Measurements from ENCODE around the gene KRT79. TPM values are rescaled to one million over a fixed set of nuclear protein-coding genes. Genes with fewer than 3 reads are reported as not detected.

KRT79 gene
- total and polyA plus RNA-seq, 9 of the 15 experiments (the other 6 are each of a cell fraction or from before 2014, with no cell fraction given), result 0.03 to 2.3 (median 0.23) TPM; not detected in 2

- CTCF ChIA-PET (ENCODE audit: low intra/inter-chr PET ratio), result no interaction called here
Observed at GRCh38 chr12:52822771-52823510, 11.2 kb downstream of the KRT79 start.

More at GRCh38 chr12:52822771-52823510, 11.2 kb downstream of the KRT79 start:
- in situ Hi-C loops (cut with MboI) (no loop called here), intact Hi-C loops (cut with micrococcal nuclease) (no loop called here)
- FAIRE-seq (no peak), DNase-seq (ENCODE audit: extremely low read depth in 1 of 4, low spot score in 3 of 4) (no peak), ATAC-seq (no peak)
- H3K9me1 ChIP-seq (ENCODE audit: control insufficient read depth, insufficient read depth, low read length), result no peaks in the 10 kb centered on the region
- no peak overlapping the region for H3K4me3 ChIP-seq
- no peak overlapping the region; a peak in 1 of 4 replicates for H3K9ac ChIP-seq (ENCODE audit: insufficient read depth in 1 of 2, low read depth in 2 of 2, low read length in 2 of 2)
- BruUV-seq (replicated peaks), result no TSS peak
- WGBS (ENCODE audit: insufficient coverage, low coverage, missing lambda C conversion rate), result 11% methylated on average over 13 of the region's 16 CpGs
- H3K9me3 ChIP-seq (replicated peaks; ENCODE audit: control insufficient read depth, insufficient read depth, low read depth, low read length), result no peaks in the 10 kb centered on the region
- H2AFZ ChIP-seq (ENCODE audit: low read depth, low read length), result no peak overlapping the region
- H3K36me3 ChIP-seq (ENCODE audit: control insufficient read depth, insufficient read depth, low read length), result no peaks in the 10 kb centered on the region
- no peaks in the 10 kb centered on the region; a peak in 2 of 5 replicates for H3K4me1 ChIP-seq (replicated peaks in 1 of 2; ENCODE audit: control insufficient read depth in 2 of 2, insufficient read depth in 2 of 2, low read length in 2 of 2)
- peaks cover 25 to 84% of the 10 kb centered on the region in 2 experiments; a peak in 4 of 5 replicates for H3K27me3 ChIP-seq (ENCODE audit: control insufficient read depth in 2 of 2, insufficient read depth in 2 of 2, low read length in 2 of 2)
- no peak overlapping the region for H3K27ac ChIP-seq (ENCODE audit: extremely low read depth, low read depth, low read length)
- no peaks in the 10 kb centered on the region; the same call in 1 of the 2 replicates for H4K20me1 ChIP-seq (replicated peaks; ENCODE audit: control insufficient read depth, insufficient read depth, low read length)
- H3K79me2 ChIP-seq (ENCODE audit: control insufficient read depth, insufficient read depth, low read length), result no peaks in the 10 kb centered on the region
- TF ChIP-seq, protein P1, sequence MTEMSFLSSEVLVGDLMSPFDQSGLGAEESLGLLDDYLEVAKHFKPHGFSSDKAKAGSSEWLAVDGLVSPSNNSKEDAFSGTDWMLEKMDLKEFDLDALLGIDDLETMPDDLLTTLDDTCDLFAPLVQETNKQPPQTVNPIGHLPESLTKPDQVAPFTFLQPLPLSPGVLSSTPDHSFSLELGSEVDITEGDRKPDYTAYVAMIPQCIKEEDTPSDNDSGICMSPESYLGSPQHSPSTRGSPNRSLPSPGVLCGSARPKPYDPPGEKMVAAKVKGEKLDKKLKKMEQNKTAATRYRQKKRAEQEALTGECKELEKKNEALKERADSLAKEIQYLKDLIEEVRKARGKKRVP (CRISPR knock-in tag; IDR thresholded peaks at IDR 0.05), result no peak
- TF ChIP-seq KDM1A (IDR thresholded peaks at IDR 0.05), result no peak
- no peak for TF ChIP-seq NR3C1 (CRISPR knock-in tag; IDR thresholded peaks at IDR 0.05)
- no peak for TF ChIP-seq SETDB1 (IDR thresholded peaks at IDR 0.05; ENCODE audit: low read length)
- H3K4me2 ChIP-seq (ENCODE audit: insufficient read depth, low read length), result no peak overlapping the region
- POLR2A ChIA-PET, result interaction anchor here (1.3 kb wide), 1 partner anchor 9 kb away, joined by 3 read pairs; no protein-coding TSS in a partner anchor

Data from K562 (cell line).